ENCODE measurements around the gene GANAB. TPM values are rescaled to one million over a fixed set of nuclear protein-coding genes. Genes with fewer than 3 reads are reported as not detected.

Gene GANAB
- total and polyA plus RNA-seq, 2 of the 4 experiments (the other 2 are of a cell fraction), result 209 to 344 TPM

DNA sequence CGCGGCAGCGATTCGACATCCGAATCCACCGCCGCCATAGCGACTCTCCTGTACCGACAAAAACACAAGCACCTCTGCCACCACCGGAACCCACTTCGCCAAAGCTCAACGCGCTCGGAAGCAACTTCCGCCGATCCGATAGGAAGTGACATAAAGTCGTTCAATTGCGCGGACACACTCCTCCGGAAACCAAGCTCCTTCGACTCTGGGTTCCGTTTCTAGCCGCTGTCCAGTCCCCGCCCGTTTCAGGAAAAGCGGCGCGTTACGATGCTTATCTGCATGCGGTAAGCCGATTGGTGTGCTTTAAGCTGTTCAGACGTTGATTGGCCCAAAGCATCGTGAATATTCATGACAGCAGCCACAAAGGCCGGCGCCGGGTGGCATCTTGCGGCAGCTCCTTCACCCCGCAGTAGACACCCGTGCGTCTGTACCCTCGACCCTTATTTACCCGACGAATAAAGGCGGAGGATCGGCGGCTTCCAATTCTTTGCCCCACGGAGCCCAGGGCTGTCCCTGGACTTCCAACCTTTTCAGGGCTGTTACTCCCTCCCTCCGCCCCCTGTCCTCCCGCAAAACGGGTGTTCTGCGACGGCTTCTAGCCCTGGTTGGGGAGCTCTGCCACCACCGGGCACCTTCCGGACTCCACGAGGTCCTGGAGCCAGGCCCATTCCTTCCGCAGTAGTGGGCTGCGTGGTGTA is 54.8 kb downstream of the GANAB start, which contains the start of gene TUT1 (continued):
- TF ChIP-seq CHD1 (IDR thresholded peaks at IDR 0.05; ENCODE audit: low read depth, low read length) (0 out of 2 replicates have a peak, but pooled peaks have one; percentile 67), MAZ (IDR thresholded peaks at IDR 0.05; ENCODE audit: borderline replicate concordance, low read depth, low read length) (peak; percentile 88; the same call in 1 of the 2 replicates), POLR2A (IDR thresholded peaks at IDR 0.05; ENCODE audit: low read depth, low read length) (peak; percentile 94)

DNA sequence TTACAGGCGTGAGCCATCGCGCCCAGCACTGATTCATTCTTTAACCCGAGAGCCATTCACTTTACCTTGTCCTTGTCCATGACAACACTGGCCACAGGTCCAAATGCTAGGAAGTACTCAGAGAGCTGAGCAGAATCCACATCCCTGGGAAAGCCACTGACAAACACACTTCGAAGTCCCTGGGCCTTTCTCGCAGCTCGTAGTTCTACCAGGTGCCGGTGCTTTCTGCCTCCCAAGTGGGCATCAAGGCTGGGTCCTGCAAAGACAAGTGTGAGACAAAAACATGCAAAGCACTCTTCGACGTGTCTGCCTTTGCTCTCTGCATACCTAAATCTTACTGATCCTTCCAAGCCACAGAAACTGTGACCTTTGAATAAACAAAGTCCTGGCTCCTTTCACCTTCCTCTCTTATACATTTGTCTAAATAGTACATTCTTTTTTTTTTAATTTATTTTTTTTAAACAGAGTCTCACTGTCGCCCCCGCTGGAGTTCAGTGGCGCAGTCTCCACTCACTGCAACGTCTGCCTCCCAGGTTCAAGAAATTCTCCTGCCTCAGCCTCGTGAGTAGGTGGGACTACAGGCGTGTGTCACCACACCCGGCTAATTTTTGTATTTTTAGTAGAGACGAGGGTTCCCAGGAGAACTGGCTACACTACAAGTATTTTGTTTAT is 57.3 kb downstream of the GANAB start:
- Histone ChIP-seq H3K4me3 (ENCODE audit: insufficient read depth, low read depth, low read length) (no peak overlapping the region), H2AK5ac (ENCODE audit: low read depth, low read length) (no peak overlapping the region), H2BK5ac (ENCODE audit: low read depth, low read length, poor library complexity, severe bottlenecking) (no peak overlapping the region), H4K8ac (ENCODE audit: low read depth in 2 of 2, low read length in 2 of 2) (no peak overlapping the region), H4K20me1 (ENCODE audit: insufficient read depth, low read length) (peaks cover 5% of the 10 kb centered on the region; the same call in 1 of the 2 replicates), H3K14ac (replicated peaks; ENCODE audit: low read depth, low read length) (no peak overlapping the region), H3K36me3 (ENCODE audit: control insufficient read depth, insufficient read depth, low read length) (peaks cover 22% of the 10 kb centered on the region), H4K91ac (ENCODE audit: insufficient read depth, low read depth, low read length) (no peak overlapping the region), H3K9me1 (ENCODE audit: insufficient read depth, low read length) (0 out of 2 replicates have a peak, but pooled peaks cover 4% of the 10 kb centered on the region), H3K4me2 (ENCODE audit: low read depth, low read length) (no peak overlapping the region), H2BK20ac (ENCODE audit: low read depth, low read length) (no peak overlapping the region; the same call in 1 of the 2 replicates), H4K5ac (ENCODE audit: low read depth, low read length) (no peak overlapping the region), H3K56ac (ENCODE audit: extremely low read depth, insufficient read depth, low read length) (no peak overlapping the region), H3K9me3 (ENCODE audit: control insufficient read depth, insufficient read depth, low read length) (no peaks in the 10 kb centered on the region), H3K79me1 (ENCODE audit: low read depth in 1 of 2, low read length in 2 of 2) (peaks cover 21 to 45% of the 10 kb centered on the region in 2 experiments), H3K4me1 (ENCODE audit: control insufficient read depth, insufficient read depth, low read length) (peaks cover 6% of the 10 kb centered on the region), H3K9ac (ENCODE audit: low read depth, low read length) (no peak overlapping the region), H3K4ac (ENCODE audit: low read depth, low read length) (no peak overlapping the region), H3K27ac (ENCODE audit: insufficient read depth, low read length) (no peak overlapping the region), H3K23ac (ENCODE audit: low read depth, low read length) (no peak overlapping the region), H2AK9ac (replicated peaks; ENCODE audit: low read depth, low read length, poor library complexity) (no peak overlapping the region), H2BK120ac (ENCODE audit: low read depth, low read length) (no peak overlapping the region), H3K27me3 (ENCODE audit: control insufficient read depth, insufficient read depth, low read length) (no peaks in the 10 kb centered on the region), H3K18ac (ENCODE audit: low read depth, low read length) (no peak overlapping the region), H2AFZ (replicated peaks; ENCODE audit: low read length, poor library complexity) (no peak overlapping the region), H2BK15ac (ENCODE audit: low read depth, low read length) (no peak overlapping the region)
- CTCF ChIA-PET, result no interaction called here
- POLR2A ChIA-PET (ENCODE audit: unreplicated experiment), result no interaction called here
- BruUV-seq (replicated peaks), result no TSS peak
- dilution Hi-C loops (cut with HindIII; ENCODE audit: low sequenced_read_pairs, unreplicated experiment) (no loop called here), intact Hi-C loops (cut with micrococcal nuclease) (no loop called here), in situ Hi-C loops (cut with MboI; ENCODE audit: low sequenced_read_pairs) (no loop called here)
- no peak for TF ChIP-seq RCOR1 (IDR thresholded peaks at IDR 0.05; ENCODE audit: insufficient replicate concordance, low read length)
- no peak for TF ChIP-seq POLR2A (IDR thresholded peaks at IDR 0.05; ENCODE audit: low read depth, low read length)
- TF ChIP-seq RFX5 (IDR thresholded peaks at IDR 0.05; ENCODE audit: low read depth, low read length), result no peak
- TF ChIP-seq FOS (IDR thresholded peaks at IDR 0.05; ENCODE audit: low read depth, low read length), result no peak
- no peak for TF ChIP-seq SMC3 (IDR thresholded peaks at IDR 0.05; ENCODE audit: low read depth, low read length)
- TF ChIP-seq, protein P1, sequence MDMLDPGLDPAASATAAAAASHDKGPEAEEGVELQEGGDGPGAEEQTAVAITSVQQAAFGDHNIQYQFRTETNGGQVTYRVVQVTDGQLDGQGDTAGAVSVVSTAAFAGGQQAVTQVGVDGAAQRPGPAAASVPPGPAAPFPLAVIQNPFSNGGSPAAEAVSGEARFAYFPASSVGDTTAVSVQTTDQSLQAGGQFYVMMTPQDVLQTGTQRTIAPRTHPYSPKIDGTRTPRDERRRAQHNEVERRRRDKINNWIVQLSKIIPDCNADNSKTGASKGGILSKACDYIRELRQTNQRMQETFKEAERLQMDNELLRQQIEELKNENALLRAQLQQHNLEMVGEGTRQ (IDR thresholded peaks at IDR 0.05; ENCODE audit: low read depth, low read length), result no peak
- TF ChIP-seq, protein P2, sequence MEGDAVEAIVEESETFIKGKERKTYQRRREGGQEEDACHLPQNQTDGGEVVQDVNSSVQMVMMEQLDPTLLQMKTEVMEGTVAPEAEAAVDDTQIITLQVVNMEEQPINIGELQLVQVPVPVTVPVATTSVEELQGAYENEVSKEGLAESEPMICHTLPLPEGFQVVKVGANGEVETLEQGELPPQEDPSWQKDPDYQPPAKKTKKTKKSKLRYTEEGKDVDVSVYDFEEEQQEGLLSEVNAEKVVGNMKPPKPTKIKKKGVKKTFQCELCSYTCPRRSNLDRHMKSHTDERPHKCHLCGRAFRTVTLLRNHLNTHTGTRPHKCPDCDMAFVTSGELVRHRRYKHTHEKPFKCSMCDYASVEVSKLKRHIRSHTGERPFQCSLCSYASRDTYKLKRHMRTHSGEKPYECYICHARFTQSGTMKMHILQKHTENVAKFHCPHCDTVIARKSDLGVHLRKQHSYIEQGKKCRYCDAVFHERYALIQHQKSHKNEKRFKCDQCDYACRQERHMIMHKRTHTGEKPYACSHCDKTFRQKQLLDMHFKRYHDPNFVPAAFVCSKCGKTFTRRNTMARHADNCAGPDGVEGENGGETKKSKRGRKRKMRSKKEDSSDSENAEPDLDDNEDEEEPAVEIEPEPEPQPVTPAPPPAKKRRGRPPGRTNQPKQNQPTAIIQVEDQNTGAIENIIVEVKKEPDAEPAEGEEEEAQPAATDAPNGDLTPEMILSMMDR (conservative IDR thresholded peaks at IDR 0.05; ENCODE audit: low read depth, low read length), result peak; percentile 45
- ATAC-seq (ENCODE audit: low read depth) (no peak), DNase-seq (no peak)
- WGBS, 2 experiments (ENCODE audit: extremely low coverage in 2 of 2, insufficient read length in 1 of 2), result 94% methylated on average over 10 of the region's 18 CpGs; no CpG with 5 or more reads in 1 of the 2 experiments
